Testis (tissue), 3 donors: ENCODE data around the gene LBP. TPM values are rescaled to one million over a fixed set of nuclear protein-coding genes. Genes with fewer than 3 reads are reported as not detected.
A peak's percentile ranks its signal among the peaks of the same experiment; 100 is the strongest.

Experiments used
- DNase-seq: peaks from one replicate; pipeline ENCODE4 v3.0.0-alpha.2; 2019
- H3K27ac ChIP-seq, 2 donors: fragments of 200-600 bp; sonication (generic); one replicate each; pipeline ENCODE4 v1.5.1; 2019
- H3K27me3 ChIP-seq: fragments of 200-600 bp; sonication (generic); one replicate; pipeline ENCODE4 v1.5.1; 2019
- H3K36me3 ChIP-seq: fragments of 200-600 bp; sonication (generic); one replicate; pipeline ENCODE4 v1.5.1; 2017; ENCODE audit warnings: low read depth; ENCODE audit errors: missing control alignments
- H3K4me1 ChIP-seq: fragments of 200-600 bp; sonication (generic); one replicate; pipeline ENCODE4 v1.5.1; 2019
- H3K4me3 ChIP-seq, 2 donors: fragments of 200-600 bp; sonication (generic); one replicate each; pipeline ENCODE4 v1.5.1; 2017 to 2019
- H3K9me3 ChIP-seq: fragments of 200-600 bp; sonication (generic); one replicate; pipeline ENCODE4 v1.5.1; 2017
- CTCF ChIP-seq, 3 experiments: fragments of 450-650 bp in 2 of 3; fragments of 200-600 bp in 1 of 3; sonication (generic) in 1 of 3; IDR thresholded peaks; one replicate each; pipeline ENCODE4 v1.5.1; 2016 to 2019; ENCODE audit warnings: antibody characterized with exemption in 3 of 3, mild to moderate bottlenecking in 2 of 3, moderate library complexity in 1 of 3
- POLR2A ChIP-seq: fragments of 450-650 bp; IDR thresholded peaks from one replicate; pipeline ENCODE4 v1.6.1; 2017; ENCODE audit warnings: antibody characterized with exemption, mild to moderate bottlenecking, moderate library complexity
- WGBS, 2 donors: methylation state at CpG; one replicate each; pipeline ENCODE4 v1.1.5; 2018; 5-methylcytosine and 5-hydroxymethylcytosine counted together
- intact Hi-C: fragments of 100-400 bp; cut with DNase I; formaldehyde crosslinking; loops from one replicate; pipeline ENCODE4 v1.15.1; 2023; ENCODE audit warnings: low total_unique reads
- polyA plus RNA-seq: library from polyadenylated mRNA; stranded (reverse); fragments of 350-450 nt; fragmentation: Illumina TruSeq; extraction: RNeasy Lipid Tissue Mini Kit (QIAGEN cat#74804); gene quantifications from one replicate; pipeline ENCODE4 v1.2.3, GENCODE V29; 2014; ENCODE audit warnings: low read depth, low replicate concordance; ENCODE audit not compliant: insufficient read depth
- total RNA-seq, 2 donors: library from RNA; depleted of rRNA; stranded (reverse); fragments of >200 nt; gene quantifications; one replicate each; pipeline ENCODE4 v1.2.3, GENCODE V29; 2016

Gene LBP
- total and polyA plus RNA-seq, 3 donors from 2014 or later = 0.87 to 1.3 (median 1.2) TPM

GRCh38 chr20:38369389-38369788, 23.1 kb downstream of the LBP start:
- H3K4me1 ChIP-seq = peaks cover 12% of the 10 kb centered on the region
- 74% methylated on average over 2 of the region's 2 CpGs for WGBS, 2 donors
- H3K9me3 ChIP-seq = no peaks in the 10 kb centered on the region
- TF ChIP-seq POLR2A (no peak), CTCF (IDR thresholded peaks at IDR 0.05) (no peak)
- H3K4me3 ChIP-seq = no peak overlapping the region
- no peaks in the 10 kb centered on the region for H3K27me3 ChIP-seq
- no peak overlapping the region for H3K27ac ChIP-seq
- no peaks in the 10 kb centered on the region for H3K36me3 ChIP-seq
- intact Hi-C loops = no loop called here
- peak; percentile 28 for DNase-seq

- Histone ChIP-seq H3K4me3 (no peak overlapping the region), H3K27me3 (no peaks in the 10 kb centered on the region), H3K4me1 (peaks cover 12% of the 10 kb centered on the region), H3K9me3 (no peaks in the 10 kb centered on the region), H3K27ac (peak overlapping the region in 1 of 2 donors; percentile 50), H3K36me3 (no peaks in the 10 kb centered on the region)
- WGBS, 2 donors = 38 to 59% methylated on average over 5 of the region's 5 CpGs
- intact Hi-C loops = no loop called here
- TF ChIP-seq CTCF (IDR thresholded peaks at IDR 0.05) = no peak
- no peak for TF ChIP-seq POLR2A
- no peak for DNase-seq
Observed at GRCh38 chr20:38372806-38373205, 26.5 kb downstream of the LBP start.

GRCh38 chr20:38373231-38373867, 27.1 kb downstream of the LBP start:
- Histone ChIP-seq H3K36me3 (no peaks in the 10 kb centered on the region), H3K27ac (peak overlapping the region in 1 of 2 donors; percentile 50), H3K9me3 (no peaks in the 10 kb centered on the region), H3K4me1 (peaks cover 12% of the 10 kb centered on the region), H3K27me3 (no peaks in the 10 kb centered on the region), H3K4me3 (no peak overlapping the region)
- TF ChIP-seq POLR2A (no peak), CTCF (IDR thresholded peaks at IDR 0.05) (no peak)
- intact Hi-C loops = no loop called here
- WGBS, 2 donors = 34 to 36% methylated on average over 7 of the region's 7 CpGs
- DNase-seq = peak; percentile 51

GRCh38 chr20:38373898-38374297, 27.6 kb downstream of the LBP start:
- H3K9me3 ChIP-seq = no peaks in the 10 kb centered on the region
- H3K27ac ChIP-seq = peak overlapping the region in 1 of 2 donors; percentile 50
- no peak overlapping the region for H3K4me3 ChIP-seq
- TF ChIP-seq POLR2A = no peak
- no peak for TF ChIP-seq CTCF (IDR thresholded peaks at IDR 0.05)
- intact Hi-C loops = no loop called here
- H3K27me3 ChIP-seq = no peaks in the 10 kb centered on the region
- WGBS, 2 donors = 35 to 43% methylated on average over 4 to 5 of the region's 5 CpGs
- no peaks in the 10 kb centered on the region for H3K36me3 ChIP-seq
- DNase-seq = no peak
- peaks cover 12% of the 10 kb centered on the region for H3K4me1 ChIP-seq
